GM10248 (cell line): ENCODE results near the gene KTN1.

Experiments
- CTCF ChIA-PET: fragments of 300-600 bp; sonication (Branson Sonifier 250); formaldehyde crosslinking; extraction: SDS; loops from one replicate; lab custom pipeline; 2021; ENCODE audit warnings: antibody characterized with exemption; lab: Yijun Ruan, JAX
- POLR2A ChIA-PET: fragments of 350-650 bp; sonication (Branson Sonifier 250); formaldehyde crosslinking; extraction: SDS; loops from one replicate; lab custom pipeline; 2020; ENCODE audit warnings: antibody characterized with exemption; lab: Yijun Ruan, JAX
- DNase-seq: peaks from one replicate; pipeline ENCODE4 v3.0.0; 2012; ENCODE audit errors: extremely low spot score
- CTCF ChIP-seq: IDR thresholded peaks from 2 replicates; pipeline ENCODE4 v1.5.1; 2012; ENCODE audit warnings: mild to moderate bottlenecking, low read depth; ENCODE audit errors: extremely low read depth, missing control alignments, control extremely low read depth

Gene KTN1

GRCh38 chr14:55571125-55571889 lies 8.7 kb upstream of the KTN1 start:
- POLR2A ChIA-PET = interaction anchor here (0.7 kb wide), 1 partner anchor 9 kb away, joined by 3 read pairs; no protein-coding TSS in a partner anchor
- CTCF ChIA-PET = interaction anchor here (0.9 to 1.0 kb wide), 2 partner anchors 24 to 30 kb away, joined by 3 read pairs; no protein-coding TSS in a partner anchor
- no peak for TF ChIP-seq CTCF
- DNase-seq = peak; percentile 42

- DNase-seq = no peak
- POLR2A ChIA-PET = no interaction called here
- CTCF ChIA-PET = interaction anchor here (1.0 kb wide), 1 partner anchor 14 kb away, joined by 3 read pairs; no protein-coding TSS in a partner anchor
- TF ChIP-seq CTCF = no peak
Observed at GRCh38 chr14:55572578-55572977, 7.4 kb upstream of the KTN1 start.

- TF ChIP-seq CTCF = no peak
- POLR2A ChIA-PET = no interaction called here
- CTCF ChIA-PET = interaction anchor here (1.0 to 2.4 kb wide), 3 partner anchors 12 to 129 kb away, joined by 3 to 10 read pairs (median 8); no protein-coding TSS in a partner anchor
- DNase-seq = no peak
Observed at GRCh38 chr14:55574988-55575387, 5.0 kb upstream of the KTN1 start.

GRCh38 chr14:55577229-55577628 lies 2.8 kb upstream of the KTN1 start:
- ChIA-PET CTCF (interaction anchor here (1.2 to 2.3 kb wide), 5 partner anchors 10 to 131 kb away, joined by 3 to 10 read pairs (median 3); no protein-coding TSS in a partner anchor), POLR2A (interaction anchor here (0.8 kb wide), 1 partner anchor 118 kb away, joined by 4 read pairs; no protein-coding TSS in a partner anchor)
- TF ChIP-seq CTCF = no peak
- DNase-seq = no peak

- ChIA-PET CTCF (interaction anchor here (0.8 to 0.9 kb wide), 2 partner anchors 10 to 15 kb away, joined by 3 read pairs; no protein-coding TSS in a partner anchor), POLR2A (no interaction called here)
- DNase-seq = no peak
- no peak for TF ChIP-seq CTCF
Observed at GRCh38 chr14:55578511-55578910, 1.5 kb upstream of the KTN1 start.

GRCh38 chr14:55580470-55581341 lies 699 bp downstream of the KTN1 start:
- ChIA-PET POLR2A (interaction anchor here (0.6 kb wide), 1 partner anchor 9 kb away, joined by 3 read pairs; no protein-coding TSS in a partner anchor), CTCF (interaction anchor here (1.1 to 1.7 kb wide), 3 partner anchors 10 to 311 kb away, joined by 3 to 7 read pairs (median 6); no protein-coding TSS in a partner anchor)
- DNase-seq = peak; percentile 61
- TF ChIP-seq CTCF = peak; percentile 3
